ENCODE data around the gene L3MBTL1. TPM values are rescaled to one million over a fixed set of nuclear protein-coding genes. Genes with fewer than 3 reads are reported as not detected.
A peak's percentile ranks its signal among the peaks of the same experiment; 100 is the strongest.
"Not testable (repeated sequence)": the region's sequence is repeated elsewhere in the genome, so short reads cannot be mapped to it uniquely, and the experiment has no call there.

L3MBTL1 gene
- total RNA-seq, 2 donors from 2014 or later: 3.3 to 5.5 TPM

GRCh38 chr20:43492101-43492500 lies 15.4 kb upstream of the L3MBTL1 start:
- intact Hi-C loops (cut with DNase I): no loop called here
- ATAC-seq (no peak), DNase-seq (no peak)

GRCh38 chr20:43495388-43495787 lies 12.1 kb upstream of the L3MBTL1 start:
- DNase-seq (no peak), ATAC-seq (no peak)
- intact Hi-C loops (cut with DNase I): no loop called here

DNA sequence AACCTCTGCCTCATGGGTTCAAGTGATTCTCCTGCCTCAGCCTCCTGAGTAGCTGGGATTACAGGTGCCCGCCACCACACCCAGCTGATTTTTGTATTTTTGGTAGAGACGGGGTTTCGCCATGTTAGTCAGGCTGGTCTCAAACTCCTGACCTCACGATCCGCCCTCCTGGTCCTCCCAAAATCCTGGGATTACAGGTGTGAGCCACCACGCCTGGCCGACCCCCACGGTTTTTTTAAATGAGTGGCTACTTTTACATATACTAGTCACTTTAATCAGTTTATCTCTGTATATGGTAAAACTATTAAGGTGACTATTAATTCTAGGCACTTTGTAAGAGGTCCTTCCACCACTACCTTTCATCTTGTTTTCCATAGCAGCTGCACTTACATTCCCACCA lies 5.5 kb upstream of the L3MBTL1 start:
- intact Hi-C loops (cut with DNase I); ATAC-seq; DNase-seq: not testable (repeated sequence)

GRCh38 chr20:43506238-43506637 lies 1.3 kb upstream of the L3MBTL1 start:
- no peak for DNase-seq
- intact Hi-C loops (cut with DNase I): no loop called here
- ATAC-seq: no peak

DNA sequence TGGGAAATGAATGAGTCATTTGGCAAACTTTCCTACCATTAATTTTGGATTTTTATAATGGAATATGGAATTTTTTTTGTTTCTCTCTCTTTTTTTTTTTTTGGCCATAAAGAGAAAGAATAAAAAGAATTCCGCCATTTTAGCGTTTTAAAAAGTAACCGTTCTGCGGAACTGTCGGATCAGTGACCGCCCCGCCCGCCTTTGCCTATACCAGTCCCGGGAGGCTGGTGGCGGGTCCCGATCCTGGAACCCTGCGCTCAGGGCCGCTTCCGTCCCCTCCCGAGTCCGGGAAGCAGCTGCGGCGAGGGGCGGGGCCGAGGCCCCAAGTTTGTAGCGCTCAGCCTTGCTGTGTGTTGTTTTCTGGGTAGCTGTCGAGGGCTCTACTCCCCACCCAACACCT lies 609 bp downstream of the L3MBTL1 start:
- DNase-seq (peak; percentile 34), ATAC-seq (peak; percentile 13 to 26)
- intact Hi-C loops (cut with DNase I): no loop called here

DNA sequence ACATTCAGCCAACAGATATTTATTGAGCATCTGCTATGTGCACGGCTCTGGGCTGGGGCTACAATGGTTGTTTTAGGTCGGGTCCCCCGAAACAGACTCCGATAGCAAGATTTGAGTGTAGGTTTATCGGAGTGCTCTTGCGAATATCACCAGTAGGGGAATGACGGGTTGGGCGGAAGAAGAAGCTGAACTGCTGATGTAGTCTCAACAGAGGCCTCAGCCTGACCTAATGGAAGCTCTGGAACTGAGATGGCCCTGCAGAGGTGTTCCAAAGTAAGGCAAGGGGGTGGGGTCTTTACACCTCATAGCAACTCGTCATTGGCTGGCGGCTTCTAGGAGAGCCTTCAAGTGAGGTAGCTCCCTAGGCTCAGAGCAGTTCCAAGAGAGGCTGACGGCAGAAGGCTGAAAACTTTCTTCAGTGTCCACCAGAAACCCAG lies 1.1 kb downstream of the L3MBTL1 start:
- DNase-seq: no peak
- intact Hi-C loops (cut with DNase I): no loop called here

DNA sequence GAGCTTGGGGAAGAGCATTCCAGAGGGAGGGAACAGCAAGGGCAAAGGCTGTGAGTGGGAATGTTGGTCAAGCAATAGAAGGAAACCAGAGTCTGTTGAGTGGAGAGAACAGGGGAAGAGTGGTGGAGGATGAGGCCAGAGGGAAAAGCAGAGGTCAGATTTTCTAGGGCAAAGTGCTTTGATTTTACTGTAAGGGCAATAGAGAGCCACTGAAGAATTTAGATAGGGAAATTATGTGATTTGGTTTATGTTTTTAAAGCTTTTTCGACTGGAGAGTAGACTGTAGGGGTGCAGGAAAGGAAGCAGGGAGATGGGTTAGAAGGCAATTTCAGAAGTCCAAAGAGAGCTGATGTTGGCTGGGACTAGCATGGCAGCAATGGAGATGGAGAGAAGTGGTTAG lies 4.4 kb downstream of the L3MBTL1 start:
- intact Hi-C loops (cut with DNase I): no loop called here
- no peak for DNase-seq
- ATAC-seq: no peak

More for the DNA sequence above, 1.1 kb downstream of the L3MBTL1 start:
- ATAC-seq: no peak

GRCh38 chr20:43513372-43513930 lies 6.0 kb downstream of the L3MBTL1 start:
- intact Hi-C loops (cut with DNase I): no loop called here
- no peak for DNase-seq

GRCh38 chr20:43513931-43514647 lies 6.6 kb downstream of the L3MBTL1 start:
- intact Hi-C loops (cut with DNase I): no loop called here
- DNase-seq (peak; percentile 99), ATAC-seq (peak; percentile 95 to 96)

More at GRCh38 chr20:43513372-43513930, 6.0 kb downstream of the L3MBTL1 start:
- ATAC-seq: no peak

DNA sequence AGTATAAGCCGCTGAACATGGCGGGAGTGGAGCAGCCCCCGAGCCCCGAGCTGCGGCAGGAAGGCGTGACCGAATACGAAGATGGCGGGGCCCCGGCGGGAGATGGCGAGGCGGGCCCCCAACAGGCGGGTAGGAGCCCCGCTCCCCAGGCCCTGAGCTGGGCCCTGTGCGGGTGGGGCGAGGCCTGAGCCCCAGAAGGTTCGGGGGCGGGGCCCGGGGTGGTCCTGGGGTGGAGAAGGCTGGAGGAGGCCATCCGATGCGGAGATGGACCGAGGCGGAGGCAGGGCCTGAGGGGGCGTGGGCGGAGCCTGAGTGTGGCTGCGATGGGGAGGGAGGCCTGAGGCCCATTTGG lies 7.1 kb downstream of the L3MBTL1 start:
- intact Hi-C loops (cut with DNase I): no loop called here
- ATAC-seq (peak; percentile 6 to 40), DNase-seq (no peak)

DNA sequence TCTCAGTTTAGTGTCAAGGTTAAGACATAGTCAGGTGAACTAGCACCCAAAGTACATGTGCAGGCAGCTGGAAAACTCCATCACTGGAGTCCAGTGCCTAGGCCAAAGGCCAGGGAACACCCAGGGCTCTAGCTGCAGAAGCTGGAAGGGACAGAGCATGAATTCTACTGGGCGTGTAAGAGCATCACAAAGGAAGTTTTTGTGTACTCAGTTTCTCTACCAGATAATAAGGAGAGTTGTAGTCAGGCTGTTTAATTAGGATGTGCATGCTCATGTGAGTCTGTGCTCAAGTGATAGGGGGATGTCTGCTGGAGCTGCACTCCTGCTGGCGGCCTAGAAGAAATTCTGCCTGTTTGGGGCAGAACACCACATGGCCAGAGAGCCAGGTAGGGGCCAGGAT lies 8.1 kb downstream of the L3MBTL1 start:
- intact Hi-C loops (cut with DNase I): no loop called here
- no peak for DNase-seq
- ATAC-seq: no peak

DNA sequence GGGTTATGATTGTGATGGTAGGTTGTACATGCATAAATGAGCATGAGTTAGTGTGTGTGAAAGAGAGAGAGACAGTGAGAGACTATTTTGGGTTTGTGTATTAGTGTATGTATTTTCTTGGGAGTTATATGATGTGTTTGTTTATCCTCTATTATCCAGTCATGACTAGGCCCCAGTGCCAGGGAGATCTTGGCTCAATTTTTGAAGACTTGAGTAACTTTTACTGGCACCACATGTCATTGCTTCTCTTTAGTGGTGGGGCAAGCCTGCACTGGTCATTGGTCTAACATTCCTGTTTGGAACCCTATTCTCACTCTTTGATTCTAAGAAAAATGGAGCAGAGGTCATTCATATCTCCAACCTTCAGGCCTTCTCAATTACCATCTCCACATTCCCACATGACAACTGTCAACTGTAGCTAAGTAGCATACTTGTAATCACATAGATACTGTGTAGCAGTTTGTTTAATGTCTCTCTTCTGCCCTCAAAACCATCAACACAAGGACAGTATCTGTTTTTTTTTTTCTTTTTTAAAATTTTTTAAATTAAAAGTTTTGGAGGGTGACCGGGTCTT lies 8.8 kb downstream of the L3MBTL1 start:
- ATAC-seq (no peak), DNase-seq (no peak)
- intact Hi-C loops (cut with DNase I): no loop called here

DNA sequence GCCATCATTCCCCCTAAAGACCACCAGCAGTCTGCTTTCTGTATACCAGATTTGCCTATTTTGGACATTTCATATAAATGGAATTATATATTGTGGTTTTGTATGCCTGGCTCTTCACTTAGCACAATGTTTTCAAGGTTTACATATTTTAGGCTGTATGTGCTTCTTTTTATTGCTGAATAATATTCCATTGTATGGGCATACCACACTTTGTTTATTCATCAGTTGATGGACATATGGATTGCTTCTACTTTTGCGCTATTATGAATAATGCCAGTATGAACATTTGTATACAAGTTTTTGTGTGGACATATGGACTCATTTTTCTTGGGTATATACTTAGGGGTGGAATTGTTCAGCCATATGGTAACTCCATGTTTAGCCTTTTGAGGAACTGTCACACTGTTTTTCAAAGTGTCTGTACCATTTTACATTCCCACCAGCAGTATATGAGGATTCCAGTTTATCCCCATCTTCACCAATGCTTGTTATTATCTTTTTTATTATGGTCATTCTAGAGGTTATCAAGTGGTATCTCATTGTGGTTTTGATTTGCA lies 12.7 kb downstream of the L3MBTL1 start:
- intact Hi-C loops (cut with DNase I): no loop called here
- ATAC-seq: no peak
- DNase-seq: no peak

- ATAC-seq: no peak
- intact Hi-C loops (cut with DNase I): no loop called here
Observed at GRCh38 chr20:43525021-43525420, 17.5 kb downstream of the L3MBTL1 start.

GRCh38 chr20:43528258-43528875 lies 20.9 kb downstream of the L3MBTL1 start:
- DNase-seq (no peak), ATAC-seq (no peak)
- intact Hi-C loops (cut with DNase I): no loop called here

More at GRCh38 chr20:43525021-43525420, 17.5 kb downstream of the L3MBTL1 start:
- DNase-seq: no peak

DNA sequence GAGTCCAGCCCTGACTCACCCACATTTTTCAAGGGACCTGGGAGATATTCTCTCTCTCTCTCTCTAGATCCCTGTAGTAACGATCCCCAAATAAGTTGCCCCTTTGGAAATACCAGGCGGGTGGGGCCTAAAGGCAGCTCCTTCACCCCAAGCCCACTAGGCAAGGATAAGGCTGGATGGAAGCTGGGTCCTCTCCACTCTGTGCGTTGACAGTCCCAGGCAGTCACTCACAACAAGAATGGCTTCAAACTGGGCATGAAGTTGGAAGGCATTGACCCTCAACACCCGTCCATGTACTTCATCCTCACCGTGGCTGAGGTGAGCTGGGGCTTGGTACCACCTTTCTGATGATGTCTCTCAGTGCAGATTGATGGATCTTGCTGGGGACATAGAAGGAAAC lies 21.6 kb downstream of the L3MBTL1 start:
- intact Hi-C loops (cut with DNase I): no loop called here
- no peak for ATAC-seq
- DNase-seq: no peak

- ATAC-seq: no peak
- intact Hi-C loops (cut with DNase I): no loop called here
- no peak for DNase-seq
Observed at GRCh38 chr20:43529457-43530153, 22.1 kb downstream of the L3MBTL1 start.

DNA sequence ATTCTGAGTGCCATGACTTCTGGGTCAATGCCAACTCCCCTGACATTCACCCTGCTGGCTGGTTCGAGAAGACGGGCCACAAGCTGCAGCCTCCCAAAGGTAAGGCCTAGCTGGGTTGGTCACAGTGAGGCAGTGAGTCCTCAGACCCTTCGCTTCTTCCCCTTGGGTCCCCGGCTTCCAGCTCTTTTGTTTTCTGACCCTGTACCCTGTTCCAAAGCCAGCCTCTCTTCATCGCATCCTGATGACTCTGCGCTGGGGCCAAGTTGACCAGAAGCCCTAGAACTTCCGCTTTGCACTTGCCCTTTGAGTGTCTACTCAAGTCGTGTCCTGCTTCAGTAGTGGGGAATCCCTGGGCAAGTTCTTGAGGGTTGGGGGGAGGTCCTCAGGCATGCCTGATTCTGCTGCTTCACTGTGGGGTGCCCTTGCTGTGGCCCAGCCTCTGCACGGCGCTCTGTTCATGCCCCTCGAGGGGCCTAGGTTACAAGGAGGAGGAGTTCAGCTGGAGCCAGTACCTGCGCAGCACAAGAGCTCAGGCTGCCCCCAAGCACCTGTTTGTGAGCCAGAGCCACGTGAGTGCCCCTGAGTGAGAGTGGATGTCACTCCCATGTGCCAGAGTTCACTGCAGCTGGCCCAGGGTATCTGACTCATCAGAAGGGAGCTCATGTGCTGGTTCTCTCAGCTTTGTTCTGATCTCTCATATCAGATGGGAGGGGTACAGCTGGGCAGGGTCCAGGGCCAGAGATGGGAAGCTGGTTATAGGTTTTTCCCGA lies 23.0 kb downstream of the L3MBTL1 start:
- ATAC-seq: no peak
- intact Hi-C loops (cut with DNase I): no loop called here

GRCh38 chr20:43531091-43531443 lies 23.6 kb downstream of the L3MBTL1 start:
- ATAC-seq (no peak), DNase-seq (no peak)
- intact Hi-C loops (cut with DNase I): no loop called here

More for the DNA sequence above, 23.0 kb downstream of the L3MBTL1 start:
- no peak for DNase-seq

Data from left cardiac atrium (tissue), 4 donors.